MM.1S (cell line): ENCODE results near the gene ATP11B.

Experiments
- EZH2 ChIP-seq: fragments of 300-600 bp; sonication (generic); optimal IDR thresholded peaks from 2 replicates; pipeline ENCODE3; 2017; ENCODE audit warnings: low read depth, mild to moderate bottlenecking, antibody characterized with exemption, low read length, mixed read lengths
- TF ChIP-seq, protein P1 (sequence below): fragments of 300-600 bp; sonication (generic); IDR thresholded peaks from 2 replicates; pipeline ENCODE4 v1.5.1; 2016; ENCODE audit warnings: antibody characterized with exemption, low read length, mixed read lengths

DNA sequence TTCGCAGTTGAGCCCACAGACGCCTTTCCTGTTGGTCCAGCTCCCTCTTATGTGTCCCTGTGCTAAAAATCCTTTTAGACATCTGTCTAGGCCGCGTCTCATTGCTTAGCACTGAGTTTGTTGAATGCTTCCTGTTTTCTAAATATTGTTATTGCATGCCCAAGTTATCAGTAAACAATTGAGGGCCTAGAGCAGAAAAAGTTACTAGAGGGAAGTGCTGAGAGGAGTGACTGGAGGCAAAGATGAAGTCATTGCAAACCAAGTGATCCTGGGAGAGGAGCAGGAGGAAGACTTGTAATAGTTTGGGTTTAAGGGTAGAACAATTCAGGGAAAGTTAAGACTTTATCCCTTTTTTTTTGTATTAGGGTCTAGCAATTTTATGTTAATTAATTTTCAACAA lies 98.9 kb downstream of the ATP11B start:
- TF ChIP-seq, protein P1, sequence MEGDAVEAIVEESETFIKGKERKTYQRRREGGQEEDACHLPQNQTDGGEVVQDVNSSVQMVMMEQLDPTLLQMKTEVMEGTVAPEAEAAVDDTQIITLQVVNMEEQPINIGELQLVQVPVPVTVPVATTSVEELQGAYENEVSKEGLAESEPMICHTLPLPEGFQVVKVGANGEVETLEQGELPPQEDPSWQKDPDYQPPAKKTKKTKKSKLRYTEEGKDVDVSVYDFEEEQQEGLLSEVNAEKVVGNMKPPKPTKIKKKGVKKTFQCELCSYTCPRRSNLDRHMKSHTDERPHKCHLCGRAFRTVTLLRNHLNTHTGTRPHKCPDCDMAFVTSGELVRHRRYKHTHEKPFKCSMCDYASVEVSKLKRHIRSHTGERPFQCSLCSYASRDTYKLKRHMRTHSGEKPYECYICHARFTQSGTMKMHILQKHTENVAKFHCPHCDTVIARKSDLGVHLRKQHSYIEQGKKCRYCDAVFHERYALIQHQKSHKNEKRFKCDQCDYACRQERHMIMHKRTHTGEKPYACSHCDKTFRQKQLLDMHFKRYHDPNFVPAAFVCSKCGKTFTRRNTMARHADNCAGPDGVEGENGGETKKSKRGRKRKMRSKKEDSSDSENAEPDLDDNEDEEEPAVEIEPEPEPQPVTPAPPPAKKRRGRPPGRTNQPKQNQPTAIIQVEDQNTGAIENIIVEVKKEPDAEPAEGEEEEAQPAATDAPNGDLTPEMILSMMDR = no peak
- TF ChIP-seq EZH2 = no peak
